PC-3 (cell line): Measurements from ENCODE around the gene RTP5. TPM values are rescaled to one million over a fixed set of nuclear protein-coding genes. Genes with fewer than 3 reads are reported as not detected.

Experiments used
- ATAC-seq: fragments of 200-7000 bp; cut with Tn5 transposase; 2 replicates; pipeline ENCODE4 v1.9.1; 2020; ENCODE audit warnings: mild to moderate bottlenecking, moderate library complexity
- BruUV-seq: library from RNA; stranded (reverse); fragments of 400-500 nt; replicated peaks from 2 replicates; lab custom pipeline; 2021; lab: Mats Ljungman, UMichigan
- CTCF ChIA-PET: fragments of 300-600 bp; sonication (Branson Sonifier 250); formaldehyde crosslinking; loops from one replicate; lab custom pipeline; 2022; ENCODE audit warnings: antibody characterized with exemption; lab: Charles Lee
- POLR2A ChIA-PET: fragments of 300-600 bp; sonication (Branson Sonifier 250); formaldehyde crosslinking; loops from one replicate; lab custom pipeline; 2022; ENCODE audit warnings: antibody characterized with exemption; ENCODE audit not compliant: unreplicated experiment; lab: Charles Lee
- DNase-seq: peaks from one replicate; pipeline ENCODE4 v3.0.0-alpha.2; 2015
- H2AFZ ChIP-seq: fragments of 300-600 bp; sonication (generic); 2 replicates; pipeline ENCODE4 v1.6.0; 2016; ENCODE audit warnings: antibody characterized with exemption, low read length
- H3F3A ChIP-seq: fragments of 300-600 bp; sonication (generic); one replicate; pipeline ENCODE4 v1.6.0; 2017; ENCODE audit warnings: antibody characterized with exemption, low read length, control low read depth, mild to moderate bottlenecking; ENCODE audit not compliant: unreplicated experiment
- H3K27ac ChIP-seq: fragments of 300-600 bp; sonication (generic); 2 replicates; pipeline ENCODE4 v1.5.1; 2016; ENCODE audit warnings: mild to moderate bottlenecking, low read length
- H3K27me3 ChIP-seq: fragments of 300-600 bp; sonication (generic); 2 replicates; pipeline ENCODE4 v1.6.1; 2016; ENCODE audit warnings: low read length, mixed read lengths
- H3K36me3 ChIP-seq: fragments of 300-600 bp; sonication (generic); 2 replicates; pipeline ENCODE4 v1.6.1; 2016; ENCODE audit warnings: low read depth, mixed run types, low read length, mixed read lengths
- H3K4me1 ChIP-seq: fragments of 300-600 bp; sonication (generic); 2 replicates; pipeline ENCODE4 v1.5.1; 2016; ENCODE audit warnings: low read length; ENCODE audit not compliant: insufficient read depth
- H3K4me2 ChIP-seq: fragments of 300-600 bp; sonication (generic); 2 replicates; pipeline ENCODE4 v1.6.0; 2016; ENCODE audit warnings: low read length
- H3K4me3 ChIP-seq: fragments of 300-600 bp; sonication (generic); 2 replicates; pipeline ENCODE4 v1.5.1; 2016; ENCODE audit warnings: mild to moderate bottlenecking, low read length, mixed read lengths
- H3K79me2 ChIP-seq: fragments of 300-600 bp; sonication (generic); 2 replicates; pipeline ENCODE4 v1.6.1; 2017; ENCODE audit warnings: low read length, mixed read lengths
- H3K9ac ChIP-seq: fragments of 300-600 bp; sonication (generic); 2 replicates; pipeline ENCODE4 v1.6.0; 2016; ENCODE audit warnings: mild to moderate bottlenecking, low read length
- H3K9me2 ChIP-seq: fragments of 300-600 bp; sonication (generic); replicated peaks from 2 replicates; pipeline ENCODE4 v1.6.1; 2016; ENCODE audit warnings: mixed run types, low read length, mixed read lengths
- H3K9me3 ChIP-seq: fragments of 300-600 bp; sonication (generic); 2 replicates; pipeline ENCODE4 v1.6.1; 2016; ENCODE audit warnings: low read length, mixed read lengths
- H4K20me1 ChIP-seq: fragments of 300-600 bp; sonication (generic); 2 replicates; pipeline ENCODE4 v1.6.1; 2016; ENCODE audit warnings: low read length, mixed read lengths
- CTCF ChIP-seq: fragments of 300-600 bp; sonication (generic); conservative IDR thresholded peaks from 2 replicates; pipeline ENCODE4 v1.5.1; 2017; ENCODE audit warnings: antibody characterized with exemption, low read depth, mild to moderate bottlenecking, low read length
- EZH2 ChIP-seq: fragments of 300-600 bp; sonication (generic); IDR thresholded peaks from one replicate; pipeline ENCODE4 v1.6.1; 2017; ENCODE audit warnings: antibody characterized with exemption, mild to moderate bottlenecking, low read length; ENCODE audit not compliant: unreplicated experiment
- EZH2phosphoT487 ChIP-seq: fragments of 300-600 bp; sonication (generic); IDR thresholded peaks from 2 replicates; pipeline ENCODE4 v1.6.1; 2018; ENCODE audit warnings: mild to moderate bottlenecking, antibody characterized with exemption, low read length, borderline replicate concordance
- intact Hi-C: fragments of 100-400 bp; cut with micrococcal nuclease; formaldehyde crosslinking; loops from 2 replicates; pipeline ENCODE4 v1.9.0; 2023
- total RNA-seq: library from RNA; depleted of rRNA; stranded (reverse); fragments of >200 nt; gene quantifications from 2 replicates; pipeline ENCODE4 v1.2.3, GENCODE V29; 2014

RTP5 gene
- total RNA-seq, 1 experiment from 2014 or later, result not detected

- H3K4me1 ChIP-seq, result no peaks in the 10 kb centered on the region
- no peaks in the 10 kb centered on the region for H3K36me3 ChIP-seq
- ATAC-seq, result no peak
- H3K9me3 ChIP-seq, result no peaks in the 10 kb centered on the region
- no peaks in the 10 kb centered on the region for H3K9me2 ChIP-seq
- TF ChIP-seq EZH2phosphoT487, result no peak
- TF ChIP-seq EZH2, result no peak
- TF ChIP-seq CTCF, result no peak
- H3K4me3 ChIP-seq, result no peak overlapping the region
- no peaks in the 10 kb centered on the region for H3K79me2 ChIP-seq
- ChIA-PET CTCF (no interaction called here), POLR2A (no interaction called here)
- no peaks in the 10 kb centered on the region for H3F3A ChIP-seq
- no peaks in the 10 kb centered on the region for H4K20me1 ChIP-seq
- no peak overlapping the region for H3K4me2 ChIP-seq
- no peak for DNase-seq
- intact Hi-C loops, result no loop called here
- BruUV-seq, result no TSS peak
- H2AFZ ChIP-seq, result no peak overlapping the region
- no peak overlapping the region for H3K9ac ChIP-seq
- no peaks in the 10 kb centered on the region for H3K27me3 ChIP-seq
- no peak overlapping the region for H3K27ac ChIP-seq
These were observed 34.6 kb downstream of the RTP5 start for GRCh38 chr2:241904011-241904718.

- Histone ChIP-seq H3K4me1 (no peaks in the 10 kb centered on the region), H3K36me3 (no peaks in the 10 kb centered on the region), H3K4me2 (no peak overlapping the region), H2AFZ (no peak overlapping the region), H3F3A (no peaks in the 10 kb centered on the region), H3K9ac (no peak overlapping the region), H3K27ac (no peak overlapping the region), H3K79me2 (no peaks in the 10 kb centered on the region), H4K20me1 (no peaks in the 10 kb centered on the region), H3K9me2 (no peaks in the 10 kb centered on the region), H3K4me3 (no peak overlapping the region), H3K9me3 (no peaks in the 10 kb centered on the region), H3K27me3 (no peaks in the 10 kb centered on the region)
- ATAC-seq, result no peak
- no peak for TF ChIP-seq EZH2
- no peak for TF ChIP-seq CTCF
- no peak for TF ChIP-seq EZH2phosphoT487
- BruUV-seq, result no TSS peak
- POLR2A ChIA-PET, result no interaction called here
- intact Hi-C loops, result no loop called here
- CTCF ChIA-PET, result no interaction called here
- DNase-seq, result no peak
These were observed 35.5 kb downstream of the RTP5 start for GRCh38 chr2:241904791-241905710.
